Measurements from ENCODE around the gene PPP2R5C.

DNA sequence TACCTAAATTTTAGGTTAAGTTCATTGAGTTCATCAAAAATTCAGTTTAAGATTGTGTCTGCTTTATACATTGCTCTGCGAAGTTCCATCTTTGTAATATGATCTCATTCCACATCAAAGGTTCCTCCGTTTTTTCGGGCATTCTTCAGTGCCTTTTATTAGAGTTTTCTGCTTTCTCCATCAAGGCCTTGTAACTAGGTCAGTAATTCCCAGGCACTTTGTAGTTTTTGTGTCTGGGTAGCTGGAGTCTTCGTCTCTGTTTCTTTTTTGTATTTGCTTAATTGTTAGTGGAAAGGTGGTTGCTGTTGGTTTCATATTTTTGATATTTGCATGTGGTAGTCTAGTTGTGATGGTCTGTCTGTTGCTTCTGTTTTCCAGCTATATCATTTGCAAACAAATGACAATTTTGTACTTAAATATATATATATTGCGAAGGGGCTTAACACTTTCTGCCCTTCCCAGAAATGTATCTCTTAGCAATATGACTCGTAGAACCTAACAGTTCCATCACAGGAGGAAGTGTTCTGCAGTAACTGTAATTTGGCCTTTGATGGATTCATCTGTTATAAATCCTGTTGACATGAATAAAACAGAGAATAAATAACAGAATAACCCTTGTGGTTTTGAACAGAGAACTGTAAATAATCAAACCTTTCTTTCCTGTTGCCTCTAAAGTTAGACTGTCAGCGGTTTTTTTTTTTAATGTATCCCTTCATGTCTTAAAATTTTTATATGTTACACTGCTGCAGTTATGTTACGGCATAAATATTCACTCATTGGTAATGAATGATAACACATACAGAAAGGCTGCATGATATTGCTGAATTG, 114.4 kb downstream of the PPP2R5C start:
- TF ChIP-seq EP400 (IDR thresholded peaks at IDR 0.05) (no peak), TCF3 (CRISPR knock-in tag; IDR thresholded peaks at IDR 0.05) (no peak), KDM4B (IDR thresholded peaks at IDR 0.05; ENCODE audit: borderline replicate concordance in 2 of 2, low read depth in 1 of 2) (no peak), SMARCA4 (IDR thresholded peaks at IDR 0.05) (no peak), CEBPG (CRISPR knock-in tag; IDR thresholded peaks at IDR 0.05) (no peak), CEBPG (tag; conservative IDR thresholded peaks at IDR 0.05 in 1 of 2, IDR thresholded peaks at IDR 0.05 in 1 of 2) (no peak), CTCF (IDR thresholded peaks at IDR 0.05 in 2 of 3, conservative IDR thresholded peaks at IDR 0.05 in 1 of 3; ENCODE audit: insufficient read depth in 2 of 3, low read depth in 1 of 3, low read length in 3 of 3) (no peak), PYGO2 (tag; IDR thresholded peaks at IDR 0.05) (no peak)
- TF ChIP-seq, protein P1, sequence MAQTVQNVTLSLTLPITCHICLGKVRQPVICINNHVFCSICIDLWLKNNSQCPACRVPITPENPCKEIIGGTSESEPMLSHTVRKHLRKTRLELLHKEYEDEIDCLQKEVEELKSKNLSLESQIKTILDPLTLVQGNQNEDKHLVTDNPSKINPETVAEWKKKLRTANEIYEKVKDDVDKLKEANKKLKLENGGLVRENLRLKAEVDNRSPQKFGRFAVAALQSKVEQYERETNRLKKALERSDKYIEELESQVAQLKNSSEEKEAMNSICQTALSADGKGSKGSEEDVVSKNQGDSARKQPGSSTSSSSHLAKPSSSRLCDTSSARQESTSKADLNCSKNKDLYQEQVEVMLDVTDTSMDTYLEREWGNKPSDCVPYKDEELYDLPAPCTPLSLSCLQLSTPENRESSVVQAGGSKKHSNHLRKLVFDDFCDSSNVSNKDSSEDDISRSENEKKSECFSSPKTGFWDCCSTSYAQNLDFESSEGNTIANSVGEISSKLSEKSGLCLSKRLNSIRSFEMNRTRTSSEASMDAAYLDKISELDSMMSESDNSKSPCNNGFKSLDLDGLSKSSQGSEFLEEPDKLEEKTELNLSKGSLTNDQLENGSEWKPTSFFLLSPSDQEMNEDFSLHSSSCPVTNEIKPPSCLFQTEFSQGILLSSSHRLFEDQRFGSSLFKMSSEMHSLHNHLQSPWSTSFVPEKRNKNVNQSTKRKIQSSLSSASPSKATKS (CRISPR knock-in tag; IDR thresholded peaks at IDR 0.05) = no peak
